OCI-LY1 (cell line): ENCODE results near the gene PTGS1.

ENCODE experiments used
- H2AFZ ChIP-seq: fragments of 200-600 bp; sonication (generic), shearing (Covaris generic); 2 replicates; pipeline ENCODE4 v1.6.0; 2014; ENCODE audit warnings: antibody characterized with exemption, mild to moderate bottlenecking, low read length
- H3F3A ChIP-seq: fragments of 200-600 bp; sonication (generic), shearing (Covaris generic); 2 replicates; pipeline ENCODE4 v1.6.0; 2014; ENCODE audit warnings: mild to moderate bottlenecking, antibody characterized with exemption, low read length, moderate library complexity; ENCODE audit not compliant: insufficient read depth
- H3K27ac ChIP-seq: fragments of 200-600 bp; sonication (generic); 2 replicates; pipeline ENCODE4 v1.5.1; 2014; ENCODE audit warnings: low read length, mixed run types, mild to moderate bottlenecking, low read depth; ENCODE audit not compliant: poor library complexity, severe bottlenecking
- H3K27me3 ChIP-seq: fragments of 200-600 bp; sonication (generic); 2 replicates; pipeline ENCODE4 v1.6.0; 2014; ENCODE audit warnings: antibody characterized with exemption, mild to moderate bottlenecking, low read length, moderate library complexity; ENCODE audit not compliant: insufficient read depth
- H3K36me3 ChIP-seq: fragments of 200-600 bp; sonication (generic); 2 replicates; pipeline ENCODE4 v1.6.1; 2014; ENCODE audit warnings: mild to moderate bottlenecking, antibody characterized with exemption, low read length, moderate library complexity, mixed read lengths; ENCODE audit not compliant: insufficient read depth
- H3K4me1 ChIP-seq: fragments of 200-600 bp; sonication (generic); 2 replicates; pipeline ENCODE4 v1.5.1; 2014; ENCODE audit warnings: mild to moderate bottlenecking, low read length, moderate library complexity; ENCODE audit not compliant: insufficient read depth, severe bottlenecking
- H3K4me2 ChIP-seq: fragments of 200-600 bp; sonication (generic), shearing (Covaris generic); 2 replicates; pipeline ENCODE4 v1.6.1; 2014; ENCODE audit warnings: low read length
- H3K4me3 ChIP-seq: fragments of 200-600 bp; sonication (generic); 2 replicates; pipeline ENCODE4 v1.5.1; 2014; ENCODE audit warnings: low read length, low read depth, mild to moderate bottlenecking, mixed read lengths; ENCODE audit not compliant: poor library complexity, severe bottlenecking
- H3K79me2 ChIP-seq: fragments of 200-600 bp; shearing (Covaris generic); 2 replicates; pipeline ENCODE4 v1.6.1; 2016; ENCODE audit warnings: mixed run types, low read length, mixed read lengths; ENCODE audit not compliant: insufficient read depth
- H3K9ac ChIP-seq: fragments of 200-600 bp; sonication (generic), shearing (Covaris generic); 2 replicates; pipeline ENCODE4 v1.6.1; 2014; ENCODE audit warnings: mild to moderate bottlenecking, low read length, mixed read lengths
- H3K9me2 ChIP-seq: fragments of 200-600 bp; sonication (generic), shearing (Covaris generic); 2 replicates; pipeline ENCODE4 v1.6.1; 2014; ENCODE audit warnings: low read depth, mild to moderate bottlenecking, low read length, mixed read lengths
- H3K9me3 ChIP-seq: fragments of 200-600 bp; shearing (Covaris generic); 2 replicates; pipeline ENCODE4 v1.6.1; 2014; ENCODE audit warnings: low read length, mixed read lengths
- H4K20me1 ChIP-seq: fragments of 200-600 bp; sonication (generic), shearing (Covaris generic); 2 replicates; pipeline ENCODE4 v1.6.0; 2016; ENCODE audit warnings: mild to moderate bottlenecking, low read length; ENCODE audit not compliant: insufficient read depth
- EZH2 ChIP-seq: fragments of 200-600 bp; sonication (generic), shearing (Covaris generic); IDR thresholded peaks from 2 replicates; pipeline ENCODE4 v1.8.0; 2017; ENCODE audit warnings: borderline replicate concordance, mixed run types, mild to moderate bottlenecking, antibody characterized with exemption, low read length, moderate library complexity, mixed read lengths
- TF ChIP-seq, protein P1 (sequence below): fragments of 200-600 bp; sonication (generic), shearing (Covaris generic); IDR thresholded peaks from 2 replicates; pipeline ENCODE4 v1.5.1; 2017; ENCODE audit warnings: mild to moderate bottlenecking, antibody characterized with exemption, low read length, moderate library complexity, mixed read lengths

Gene PTGS1

GRCh38 chr9:122364117-122364782, 6.6 kb upstream of the PTGS1 start:
- H3K27me3 ChIP-seq, result no peaks in the 10 kb centered on the region; the same call in 1 of the 2 replicates
- H3K4me1 ChIP-seq, result no peaks in the 10 kb centered on the region
- H3K4me3 ChIP-seq, result no peak overlapping the region
- H3K36me3 ChIP-seq, result no peaks in the 10 kb centered on the region
- H3K79me2 ChIP-seq, result no peaks in the 10 kb centered on the region
- H3K4me2 ChIP-seq, result no peak overlapping the region
- TF ChIP-seq EZH2, result no peak
- TF ChIP-seq, protein P1, sequence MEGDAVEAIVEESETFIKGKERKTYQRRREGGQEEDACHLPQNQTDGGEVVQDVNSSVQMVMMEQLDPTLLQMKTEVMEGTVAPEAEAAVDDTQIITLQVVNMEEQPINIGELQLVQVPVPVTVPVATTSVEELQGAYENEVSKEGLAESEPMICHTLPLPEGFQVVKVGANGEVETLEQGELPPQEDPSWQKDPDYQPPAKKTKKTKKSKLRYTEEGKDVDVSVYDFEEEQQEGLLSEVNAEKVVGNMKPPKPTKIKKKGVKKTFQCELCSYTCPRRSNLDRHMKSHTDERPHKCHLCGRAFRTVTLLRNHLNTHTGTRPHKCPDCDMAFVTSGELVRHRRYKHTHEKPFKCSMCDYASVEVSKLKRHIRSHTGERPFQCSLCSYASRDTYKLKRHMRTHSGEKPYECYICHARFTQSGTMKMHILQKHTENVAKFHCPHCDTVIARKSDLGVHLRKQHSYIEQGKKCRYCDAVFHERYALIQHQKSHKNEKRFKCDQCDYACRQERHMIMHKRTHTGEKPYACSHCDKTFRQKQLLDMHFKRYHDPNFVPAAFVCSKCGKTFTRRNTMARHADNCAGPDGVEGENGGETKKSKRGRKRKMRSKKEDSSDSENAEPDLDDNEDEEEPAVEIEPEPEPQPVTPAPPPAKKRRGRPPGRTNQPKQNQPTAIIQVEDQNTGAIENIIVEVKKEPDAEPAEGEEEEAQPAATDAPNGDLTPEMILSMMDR, result no peak
- no peaks in the 10 kb centered on the region for H3K9me2 ChIP-seq
- no peak overlapping the region for H3K27ac ChIP-seq
- H3K9ac ChIP-seq, result no peak overlapping the region
- H3F3A ChIP-seq, result no peaks in the 10 kb centered on the region
- no peaks in the 10 kb centered on the region for H4K20me1 ChIP-seq
- H3K9me3 ChIP-seq, result no peaks in the 10 kb centered on the region
- no peak overlapping the region for H2AFZ ChIP-seq

DNA sequence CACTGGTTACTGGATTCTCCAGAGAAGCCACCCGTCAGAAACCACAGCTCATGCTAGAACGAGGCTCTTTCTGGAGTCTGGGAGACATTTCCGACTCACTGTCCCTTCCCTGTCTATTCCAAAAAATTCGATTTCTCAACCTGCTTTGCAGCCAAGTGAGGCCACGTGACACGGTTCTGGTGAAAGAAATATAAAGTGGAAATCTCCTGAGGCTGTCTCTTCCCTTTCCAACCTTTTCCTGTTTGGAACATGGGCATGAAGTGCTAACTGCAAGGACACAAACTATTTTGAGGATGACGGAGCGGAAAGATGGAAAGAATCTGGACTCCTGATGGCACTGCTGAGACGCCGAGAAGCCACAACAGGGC, 6.1 kb upstream of the PTGS1 start:
- H3F3A ChIP-seq, result no peaks in the 10 kb centered on the region
- TF ChIP-seq, protein P1, result no peak
- no peak for TF ChIP-seq EZH2
- no peak overlapping the region for H3K4me2 ChIP-seq
- no peak overlapping the region for H3K27ac ChIP-seq
- H3K27me3 ChIP-seq, result no peaks in the 10 kb centered on the region; the same call in 1 of the 2 replicates
- H3K9me2 ChIP-seq, result no peaks in the 10 kb centered on the region
- no peaks in the 10 kb centered on the region for H4K20me1 ChIP-seq
- H3K4me1 ChIP-seq, result no peaks in the 10 kb centered on the region
- no peaks in the 10 kb centered on the region for H3K79me2 ChIP-seq
- no peaks in the 10 kb centered on the region for H3K9me3 ChIP-seq
- H3K9ac ChIP-seq, result no peak overlapping the region
- no peak overlapping the region for H2AFZ ChIP-seq
- no peaks in the 10 kb centered on the region for H3K36me3 ChIP-seq
- no peak overlapping the region for H3K4me3 ChIP-seq

GRCh38 chr9:122366074-122366660, 4.7 kb upstream of the PTGS1 start:
- Histone ChIP-seq H3K9ac (no peak overlapping the region), H4K20me1 (no peaks in the 10 kb centered on the region), H3F3A (no peaks in the 10 kb centered on the region), H3K9me3 (no peaks in the 10 kb centered on the region), H3K27ac (no peak overlapping the region), H3K4me1 (peaks cover 11% of the 10 kb centered on the region), H3K4me3 (no peak overlapping the region), H2AFZ (no peak overlapping the region), H3K9me2 (no peaks in the 10 kb centered on the region), H3K79me2 (no peaks in the 10 kb centered on the region), H3K27me3 (no peaks in the 10 kb centered on the region; the same call in 1 of the 2 replicates), H3K4me2 (no peak overlapping the region), H3K36me3 (no peaks in the 10 kb centered on the region)
- TF ChIP-seq, protein P1, result no peak
